Measurements from ENCODE around the gene TOMT.

- TF ChIP-seq, protein P1, sequence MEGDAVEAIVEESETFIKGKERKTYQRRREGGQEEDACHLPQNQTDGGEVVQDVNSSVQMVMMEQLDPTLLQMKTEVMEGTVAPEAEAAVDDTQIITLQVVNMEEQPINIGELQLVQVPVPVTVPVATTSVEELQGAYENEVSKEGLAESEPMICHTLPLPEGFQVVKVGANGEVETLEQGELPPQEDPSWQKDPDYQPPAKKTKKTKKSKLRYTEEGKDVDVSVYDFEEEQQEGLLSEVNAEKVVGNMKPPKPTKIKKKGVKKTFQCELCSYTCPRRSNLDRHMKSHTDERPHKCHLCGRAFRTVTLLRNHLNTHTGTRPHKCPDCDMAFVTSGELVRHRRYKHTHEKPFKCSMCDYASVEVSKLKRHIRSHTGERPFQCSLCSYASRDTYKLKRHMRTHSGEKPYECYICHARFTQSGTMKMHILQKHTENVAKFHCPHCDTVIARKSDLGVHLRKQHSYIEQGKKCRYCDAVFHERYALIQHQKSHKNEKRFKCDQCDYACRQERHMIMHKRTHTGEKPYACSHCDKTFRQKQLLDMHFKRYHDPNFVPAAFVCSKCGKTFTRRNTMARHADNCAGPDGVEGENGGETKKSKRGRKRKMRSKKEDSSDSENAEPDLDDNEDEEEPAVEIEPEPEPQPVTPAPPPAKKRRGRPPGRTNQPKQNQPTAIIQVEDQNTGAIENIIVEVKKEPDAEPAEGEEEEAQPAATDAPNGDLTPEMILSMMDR (conservative IDR thresholded peaks at IDR 0.05; ENCODE audit: low read depth, low read length): no peak
- TF ChIP-seq CEBPB (IDR thresholded peaks at IDR 0.05; ENCODE audit: low read depth, low read length) (no peak), MXI1 (IDR thresholded peaks at IDR 0.05; ENCODE audit: borderline replicate concordance, low read depth, low read length) (no peak)
Measured at GRCh38 chr11:72119198-72119597, 13.5 kb downstream of the TOMT start.

Measured in IMR-90 (cell line).